SW480 (cell line): ENCODE measurements around the gene KRT86.
"Not testable (repeated sequence)": the region's sequence is repeated elsewhere in the genome, so short reads cannot be mapped to it uniquely, and the experiment has no call there.

ENCODE experiments used
- DNase-seq: peaks from one replicate; pipeline ENCODE4 v3.0.0-alpha.2; 2016; ENCODE audit warnings: low spot score

Gene KRT86

DNA sequence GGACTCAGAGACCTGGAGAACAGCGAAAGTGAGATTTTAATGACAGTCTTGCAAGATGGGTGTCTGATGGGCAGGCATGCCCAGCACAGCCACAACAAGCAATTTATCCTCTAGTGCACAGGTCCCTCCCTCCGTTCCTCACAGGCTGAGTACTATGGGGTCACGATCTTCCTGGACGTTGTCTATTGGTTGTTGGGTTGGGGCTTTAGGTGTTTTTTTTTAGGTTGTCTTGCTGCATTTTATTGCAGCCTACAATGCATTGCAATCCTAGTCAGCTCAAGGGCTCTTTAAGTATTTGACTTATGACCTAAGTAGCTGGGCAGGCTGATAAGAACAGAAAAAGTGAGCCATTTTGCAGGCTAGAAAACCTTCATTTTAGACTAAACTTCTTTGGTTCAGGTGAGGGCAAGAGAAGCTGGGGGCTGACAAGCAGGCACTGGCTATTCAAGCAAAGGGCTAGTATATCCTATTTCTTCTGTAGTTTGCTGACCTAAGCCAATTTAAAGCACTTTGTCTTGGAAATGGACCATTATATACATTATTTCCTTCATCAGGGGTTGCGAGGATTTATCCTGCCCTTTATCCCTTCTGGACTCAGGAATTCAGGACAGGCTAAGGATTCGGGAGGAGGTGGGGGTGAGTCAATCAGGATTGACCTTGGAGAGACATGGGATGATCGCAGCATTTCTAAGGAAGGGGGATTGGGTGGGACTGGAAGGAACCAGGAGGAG, 35.4 kb upstream of the KRT86 start:
- no peak for DNase-seq

DNA sequence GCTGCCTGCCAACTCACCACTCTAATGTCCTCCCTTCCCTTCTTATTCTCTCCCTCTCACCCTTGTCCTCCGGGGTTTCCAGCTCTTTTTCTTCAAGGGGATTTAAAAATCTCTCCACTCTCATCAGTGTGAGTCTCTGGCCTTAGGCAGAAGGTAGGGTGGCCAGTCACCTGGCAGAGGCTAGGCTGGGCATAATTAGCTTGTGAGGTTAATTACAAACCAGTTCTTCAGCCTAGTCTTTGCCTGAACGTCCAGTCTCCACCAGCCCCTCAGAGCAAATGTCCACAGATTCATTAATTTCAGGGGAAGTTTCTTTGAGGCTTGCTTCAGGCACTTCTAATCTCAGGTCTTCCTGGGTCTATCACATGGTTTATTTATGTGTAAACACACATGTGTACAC, 34.7 kb upstream of the KRT86 start:
- no peak for DNase-seq

DNA sequence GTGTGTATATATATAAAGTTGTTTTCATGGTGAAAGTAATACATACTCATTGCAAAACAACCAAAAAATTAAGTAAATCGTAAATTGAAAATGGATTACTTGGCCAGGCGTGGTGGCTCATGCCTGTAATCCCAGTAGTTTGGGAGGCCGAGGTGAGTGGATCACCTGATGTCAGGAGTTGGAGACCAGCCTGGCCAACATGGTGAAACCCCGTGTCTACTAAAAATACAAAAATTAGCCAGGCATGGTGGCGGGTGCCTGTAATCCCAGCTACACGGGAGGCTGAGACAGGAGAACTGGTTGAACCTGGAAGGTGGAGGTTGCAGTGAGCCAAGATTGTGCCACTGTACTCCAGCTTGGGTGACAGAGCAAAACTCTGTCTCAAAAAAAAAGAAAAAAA, 34.2 kb upstream of the KRT86 start:
- not testable (repeated sequence) for DNase-seq

GRCh38 chr12:52241205-52241842, 33.1 kb upstream of the KRT86 start:
- DNase-seq = no peak

DNA sequence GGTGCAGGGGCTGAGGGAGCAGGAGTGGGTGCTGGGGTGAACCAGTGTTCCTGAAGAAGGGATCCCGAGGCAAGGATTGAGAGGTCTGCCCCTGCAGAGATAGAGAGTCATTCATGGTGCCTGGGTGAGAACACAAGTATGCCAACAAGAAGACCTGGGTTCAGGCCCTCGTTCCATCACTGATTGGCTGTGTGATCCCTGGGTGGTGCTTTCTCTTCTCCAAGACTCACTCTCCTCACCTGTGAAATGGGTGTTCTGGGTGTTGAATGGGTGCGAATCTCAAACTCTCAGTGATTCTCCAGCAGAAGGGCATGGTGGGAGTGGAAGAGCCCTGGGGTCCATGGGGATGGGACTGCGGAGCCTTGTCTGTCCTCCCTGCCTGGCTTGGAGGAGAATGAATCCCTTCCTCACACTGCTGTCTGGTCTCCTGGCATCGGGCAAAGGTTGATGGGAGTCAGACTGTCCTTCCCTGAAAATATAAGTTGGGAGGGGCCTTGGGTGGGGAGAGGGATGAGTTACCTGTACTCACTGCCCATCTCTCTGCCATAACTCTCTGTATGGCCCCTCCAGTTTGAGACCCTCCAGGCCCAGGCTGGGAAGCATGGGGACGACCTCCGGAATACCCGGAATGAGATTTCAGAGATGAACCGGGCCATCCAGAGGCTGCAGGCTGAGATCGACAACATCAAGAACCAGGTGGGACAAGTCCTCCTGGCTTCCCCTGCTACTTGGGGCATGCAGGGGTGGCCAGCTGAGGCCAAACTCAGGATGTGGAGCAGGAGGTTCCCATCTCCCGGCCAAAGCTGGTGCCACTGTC, 31.8 kb upstream of the KRT86 start:
- DNase-seq = no peak

GRCh38 chr12:52243259-52243855, 31.1 kb upstream of the KRT86 start:
- DNase-seq = no peak

DNA sequence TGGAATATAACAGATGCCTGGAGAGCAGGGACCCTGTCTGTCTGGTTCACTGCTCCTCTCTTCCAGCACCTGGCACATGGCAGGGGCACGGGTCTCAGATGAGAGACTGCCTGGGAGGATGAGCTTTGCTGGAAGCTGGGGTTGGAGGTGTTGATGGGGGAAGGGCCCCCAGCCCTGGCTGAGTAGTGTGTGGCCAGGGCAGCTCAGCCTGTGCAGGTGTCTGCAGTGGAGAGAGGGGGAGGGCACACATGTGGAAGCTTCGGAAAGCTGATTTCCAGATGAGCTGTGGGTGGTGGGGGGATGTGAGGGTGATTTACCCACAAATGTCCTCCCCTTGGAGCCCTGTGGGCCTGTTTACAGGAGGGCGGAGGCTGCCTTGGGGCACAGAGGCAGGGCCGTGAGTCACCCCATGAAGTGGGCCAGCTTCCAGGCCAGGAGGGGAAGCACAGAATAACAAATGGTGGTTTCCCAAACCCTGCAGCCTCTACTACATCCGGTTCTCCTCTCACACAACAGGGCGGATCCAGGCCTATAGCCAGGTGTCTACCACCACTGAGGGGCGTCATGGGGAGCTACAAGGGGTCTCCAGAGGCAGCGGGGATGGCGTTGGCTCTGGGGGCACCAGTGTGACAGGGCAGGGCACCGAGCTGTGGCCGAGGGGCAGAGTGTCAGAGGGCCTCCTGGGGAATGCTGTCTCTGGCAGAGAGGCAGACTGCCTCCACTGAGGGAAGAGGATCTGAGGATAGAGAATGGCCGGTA, 30.4 kb upstream of the KRT86 start:
- DNase-seq = peak; percentile 91

GRCh38 chr12:52244615-52244994, 29.8 kb upstream of the KRT86 start:
- no peak for DNase-seq

- DNase-seq = no peak
Measured at GRCh38 chr12:52245259-52245961, 29.0 kb upstream of the KRT86 start.

DNA sequence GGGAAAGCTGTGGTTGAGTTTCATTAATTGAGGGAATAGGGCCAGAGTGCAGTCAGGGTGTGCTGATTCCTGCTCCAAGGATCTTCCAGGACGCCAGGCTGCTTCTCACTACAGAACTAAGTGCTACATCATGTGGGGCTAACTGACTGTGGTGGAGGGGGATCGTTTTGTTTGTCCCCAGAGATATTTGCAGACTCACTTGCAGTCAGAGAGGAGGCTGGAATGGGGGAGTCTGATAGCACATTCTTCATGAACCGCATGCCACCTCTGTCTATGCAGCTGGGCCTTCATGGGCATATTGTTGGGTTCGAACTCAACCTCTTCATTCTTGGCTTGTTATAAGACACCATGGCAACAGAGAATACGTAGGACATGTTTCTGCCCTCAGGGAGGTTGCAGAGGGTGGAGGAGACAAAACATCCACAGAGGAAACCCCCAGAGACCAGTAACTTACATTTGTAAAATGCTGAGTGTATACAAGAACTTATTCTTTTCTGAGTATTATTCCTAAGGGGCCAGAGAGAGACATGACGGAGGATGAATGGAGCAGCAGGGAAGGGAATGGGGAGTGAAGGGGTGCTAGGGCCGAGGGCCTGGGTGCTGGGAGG, 28.4 kb upstream of the KRT86 start:
- no peak for DNase-seq

DNA sequence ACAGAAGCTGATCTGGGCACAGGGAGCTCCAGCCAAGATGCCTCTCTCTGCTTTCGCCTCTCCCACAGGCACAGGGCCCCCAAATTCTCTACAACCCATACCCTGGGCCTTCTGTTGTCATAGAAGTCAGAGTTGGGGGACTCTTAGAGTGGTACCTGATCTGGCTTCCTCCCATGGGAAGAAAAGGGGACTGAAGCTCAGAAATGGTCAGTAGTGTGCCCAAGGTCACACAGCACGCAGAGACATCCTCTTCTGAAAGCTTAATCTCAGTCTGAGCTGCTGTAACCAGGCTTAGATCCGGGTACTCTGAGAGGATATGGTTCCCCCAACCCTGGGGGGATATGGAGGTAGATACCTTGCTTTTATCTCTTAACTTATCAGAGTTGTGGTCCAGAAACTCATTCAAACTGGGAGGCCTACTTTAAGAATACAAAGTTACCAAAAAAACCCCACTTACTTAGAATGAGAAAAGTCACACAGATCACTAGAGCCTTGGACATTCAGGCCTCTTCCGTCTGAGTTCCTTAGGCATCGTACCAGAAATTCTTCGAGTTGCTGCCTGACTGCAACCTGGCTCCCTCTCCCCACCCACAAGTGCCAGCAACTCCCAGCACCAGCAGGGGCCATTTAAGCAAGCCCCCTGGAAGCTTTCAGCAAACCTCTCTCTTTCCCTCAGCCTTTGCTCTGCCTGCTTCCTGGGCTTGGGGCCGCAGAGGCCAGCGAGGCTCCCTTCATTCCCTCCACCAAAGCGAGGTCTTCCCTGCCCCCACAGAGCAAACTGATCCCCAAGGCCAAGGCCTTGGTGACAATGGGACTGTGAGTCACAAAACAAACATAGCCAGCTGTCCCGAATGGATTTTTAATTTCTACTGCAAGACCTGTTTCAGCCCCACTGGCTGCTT, 27.5 kb upstream of the KRT86 start:
- peak; percentile 84 for DNase-seq

GRCh38 chr12:52247622-52248540, 26.6 kb upstream of the KRT86 start:
- DNase-seq = no peak

DNA sequence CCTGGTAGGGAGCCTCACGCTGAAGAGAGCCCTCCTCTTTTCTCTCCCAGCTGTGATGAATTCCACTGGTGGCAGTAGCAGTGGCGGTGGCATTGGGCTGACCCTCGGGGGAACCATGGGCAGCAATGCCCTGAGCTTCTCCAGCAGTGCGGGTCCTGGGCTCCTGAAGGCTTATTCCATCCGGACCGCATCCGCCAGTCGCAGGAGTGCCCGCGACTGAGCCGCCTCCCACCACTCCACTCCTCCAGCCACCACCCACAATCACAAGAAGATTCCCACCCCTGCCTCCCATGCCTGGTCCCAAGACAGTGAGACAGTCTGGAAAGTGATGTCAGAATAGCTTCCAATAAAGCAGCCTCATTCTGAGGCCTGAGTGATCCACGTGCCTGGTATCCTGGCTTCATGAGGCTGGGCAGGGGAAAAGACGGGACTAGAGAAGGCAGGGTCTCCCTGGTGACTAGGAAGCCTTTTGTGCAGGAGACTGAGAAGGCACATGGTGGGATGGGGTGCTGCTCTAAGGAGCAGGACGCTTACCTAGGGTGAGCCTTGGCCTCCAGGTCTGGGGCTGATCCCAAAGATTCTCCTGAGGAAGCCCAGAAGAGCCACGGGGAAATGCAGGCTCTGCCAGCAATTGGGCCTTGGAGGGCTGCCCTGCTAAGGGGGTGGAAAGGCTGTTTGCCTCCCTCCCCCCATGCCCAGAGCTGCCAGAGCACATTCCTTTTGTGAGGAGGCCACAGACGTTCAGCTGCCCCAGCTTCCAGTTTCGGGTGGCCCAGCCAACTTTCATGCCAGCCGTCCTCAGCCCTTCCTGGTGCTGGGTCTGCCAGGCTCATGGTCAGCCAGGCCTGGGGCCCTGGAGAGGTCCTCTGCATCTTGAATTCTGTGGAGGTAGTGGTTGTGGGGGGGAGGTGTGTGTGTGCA, 25.6 kb upstream of the KRT86 start:
- no peak for DNase-seq

DNA sequence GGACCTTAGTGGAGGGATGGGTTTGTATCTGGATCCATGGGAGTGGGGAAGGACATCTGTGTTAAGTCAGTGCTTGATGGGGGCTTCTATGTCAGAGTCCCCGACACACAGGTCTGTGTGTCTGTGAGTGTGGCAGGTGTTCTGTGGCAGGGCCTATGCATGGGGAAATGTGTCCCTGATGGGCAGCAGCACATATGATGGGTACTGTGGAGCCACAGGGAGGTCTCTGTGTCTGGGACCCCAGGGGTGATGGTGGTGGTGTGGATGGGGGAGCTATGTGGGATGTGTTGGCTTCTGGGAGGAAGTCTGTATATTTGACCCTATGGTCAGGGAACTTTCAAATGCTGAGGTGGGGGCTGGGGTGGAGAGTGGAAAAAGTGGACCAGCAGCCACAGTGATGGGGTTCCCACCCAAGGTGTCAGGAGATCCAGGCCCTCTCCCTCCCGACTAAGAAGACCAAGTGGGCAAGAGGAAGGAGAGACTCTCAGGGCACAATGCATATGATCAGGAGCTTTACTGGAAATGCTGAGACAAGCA, 24.9 kb upstream of the KRT86 start:
- DNase-seq = no peak

DNA sequence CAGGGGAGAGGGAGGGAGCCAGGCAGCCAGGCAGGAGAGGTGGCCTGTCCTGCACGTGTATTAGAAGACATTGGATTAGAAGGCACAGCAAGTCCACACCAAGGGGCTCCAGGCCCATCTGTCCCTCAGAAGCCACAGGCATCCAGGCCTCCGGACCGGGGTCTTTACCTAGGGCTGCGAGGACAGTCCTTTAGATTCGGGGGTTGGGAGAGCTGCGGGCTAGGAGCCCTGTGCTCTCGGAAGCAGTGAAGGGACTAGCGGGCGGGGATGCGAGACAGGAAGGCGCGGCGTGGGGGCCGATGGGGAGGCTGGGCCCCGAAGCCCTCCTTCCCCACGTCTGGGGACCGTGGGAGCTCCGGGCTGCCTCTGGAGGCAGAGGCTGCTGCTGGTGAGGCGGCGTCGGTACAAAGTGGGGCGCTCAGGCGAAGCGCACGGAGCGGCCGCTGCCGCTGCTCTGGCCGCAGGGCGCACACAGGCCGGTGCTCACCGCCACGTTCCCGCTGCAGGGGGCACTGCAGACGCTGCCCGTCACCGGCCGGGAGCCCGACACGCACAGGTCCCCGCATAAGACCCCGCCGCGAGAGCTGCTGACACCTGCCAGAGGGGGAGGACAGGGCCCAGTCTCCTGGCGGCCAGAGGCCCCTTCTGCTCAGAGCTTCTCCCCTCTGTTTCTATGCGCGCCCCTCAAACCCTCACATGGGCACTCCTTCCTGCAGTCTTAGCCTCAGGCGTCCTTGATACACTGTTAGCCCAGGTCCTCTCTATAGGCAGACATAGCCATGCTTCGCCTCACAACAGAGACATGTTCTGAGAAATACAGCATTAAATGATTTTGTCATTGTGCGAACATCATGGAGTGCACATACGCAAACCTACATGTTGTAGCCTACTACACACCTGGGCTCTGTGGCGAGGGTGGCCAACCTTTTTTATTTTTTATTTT, 24.1 kb upstream of the KRT86 start:
- DNase-seq = no peak

DNA sequence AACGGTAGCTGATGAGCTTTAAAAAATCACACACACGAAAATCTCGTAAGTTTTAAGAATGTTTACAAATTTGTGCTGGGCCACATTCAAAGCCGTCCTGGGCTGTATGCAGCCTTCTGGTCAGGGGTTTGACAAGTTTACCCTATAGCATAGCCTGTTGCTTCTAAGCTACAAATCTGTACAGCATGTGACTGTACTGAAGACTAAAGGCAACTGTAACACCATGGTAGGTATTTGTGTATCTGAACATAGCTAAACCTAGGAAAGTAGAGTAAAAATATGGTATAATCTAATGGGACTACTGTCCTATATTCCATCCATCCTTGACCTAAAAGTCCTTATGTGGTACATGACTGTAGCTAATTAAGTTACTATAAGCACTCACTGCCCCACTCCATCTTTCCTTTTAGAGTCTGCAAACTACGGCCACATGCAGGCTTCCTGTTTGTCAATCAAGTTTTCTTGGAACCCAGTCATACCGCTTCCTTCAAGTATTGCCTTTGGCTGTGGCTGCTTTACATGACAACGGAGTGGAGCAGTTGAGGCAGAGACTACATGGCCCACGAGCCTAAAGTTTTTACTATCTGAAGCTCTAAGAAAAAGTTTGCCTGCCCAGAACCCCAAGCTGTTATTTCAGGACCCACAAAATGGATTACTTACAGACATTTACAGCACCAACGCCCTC, 22.9 kb upstream of the KRT86 start:
- no peak for DNase-seq
